ENCODE measurements around the gene RANBP1.
A peak's percentile ranks its signal among the peaks of the same experiment; 100 is the strongest.

The RANBP1 gene

GRCh38 chr22:20128902-20129746, 13.2 kb downstream of the RANBP1 start:
- Histone ChIP-seq H3K4me3 (ENCODE audit: low read depth in 1 of 2, low read length in 2 of 2) (no peak overlapping the region), H3K4me1 (ENCODE audit: control insufficient read depth in 1 of 2, insufficient read depth in 2 of 2, low read length in 2 of 2) (peaks cover 5 to 27% of the 10 kb centered on the region in 2 donors), H3K36me3 (ENCODE audit: control insufficient read depth in 1 of 2, insufficient read depth in 2 of 2, low read length in 2 of 2) (peaks cover 5 to 28% of the 10 kb centered on the region in 2 donors), H3K27ac (ENCODE audit: low read length) (no peak overlapping the region), H3K9me3 (ENCODE audit: control insufficient read depth in 1 of 2, low read length in 2 of 2) (no peaks in the 10 kb centered on the region), H3K27me3 (ENCODE audit: low read depth, low read length) (no peaks in the 10 kb centered on the region)

- H3K4me3 ChIP-seq (ENCODE audit: low read depth in 1 of 2, low read length in 2 of 2), result no peak overlapping the region
- peaks cover 5 to 25% of the 10 kb centered on the region in 2 donors for H3K36me3 ChIP-seq (ENCODE audit: control insufficient read depth in 1 of 2, insufficient read depth in 2 of 2, low read length in 2 of 2)
- H3K4me1 ChIP-seq (ENCODE audit: control insufficient read depth in 1 of 2, insufficient read depth in 2 of 2, low read length in 2 of 2), result peaks cover 5 to 33% of the 10 kb centered on the region in 2 donors
- no peaks in the 10 kb centered on the region for H3K27me3 ChIP-seq (ENCODE audit: low read depth, low read length)
- H3K9me3 ChIP-seq (ENCODE audit: control insufficient read depth in 1 of 2, low read length in 2 of 2), result no peaks in the 10 kb centered on the region
- no peak overlapping the region for H3K27ac ChIP-seq (ENCODE audit: low read length)
These were observed 13.8 kb downstream of the RANBP1 start for GRCh38 chr22:20129747-20130014.

GRCh38 chr22:20130319-20130718, 14.4 kb downstream of the RANBP1 start:
- H3K4me1 ChIP-seq (ENCODE audit: control insufficient read depth in 1 of 2, insufficient read depth in 2 of 2, low read length in 2 of 2), result peaks cover 5 to 37% of the 10 kb centered on the region in 2 donors
- peaks cover 5 to 19% of the 10 kb centered on the region in 2 donors for H3K36me3 ChIP-seq (ENCODE audit: control insufficient read depth in 1 of 2, insufficient read depth in 2 of 2, low read length in 2 of 2)
- no peaks in the 10 kb centered on the region for H3K9me3 ChIP-seq (ENCODE audit: control insufficient read depth in 1 of 2, low read length in 2 of 2)
- no peak overlapping the region for H3K27ac ChIP-seq (ENCODE audit: low read length)
- no peaks in the 10 kb centered on the region for H3K27me3 ChIP-seq (ENCODE audit: low read depth, low read length)
- H3K4me3 ChIP-seq (ENCODE audit: low read depth in 1 of 2, low read length in 2 of 2), result peak overlapping the region; percentile 3 to 83

- Histone ChIP-seq H3K27ac (ENCODE audit: low read length) (no peak overlapping the region), H3K9me3 (ENCODE audit: control insufficient read depth in 1 of 2, low read length in 2 of 2) (no peaks in the 10 kb centered on the region), H3K27me3 (ENCODE audit: low read depth, low read length) (no peaks in the 10 kb centered on the region), H3K4me3 (ENCODE audit: low read depth in 1 of 2, low read length in 2 of 2) (peak overlapping the region; percentile 50 to 83), H3K4me1 (ENCODE audit: control insufficient read depth in 1 of 2, insufficient read depth in 2 of 2, low read length in 2 of 2) (peaks cover 5 to 44% of the 10 kb centered on the region in 2 donors), H3K36me3 (ENCODE audit: control insufficient read depth in 1 of 2, insufficient read depth in 2 of 2, low read length in 2 of 2) (peaks cover 1 to 12% of the 10 kb centered on the region in 2 donors)
These were observed 15.1 kb downstream of the RANBP1 start for GRCh38 chr22:20130731-20131596.

GRCh38 chr22:20131597-20131858, 15.6 kb downstream of the RANBP1 start, which contains the start of gene ZDHHC8:
TSS of gene ZDHHC8 (plus strand) at chr22:20131804. CDS start at chr22:20131948, 144 bp downstream.
- no peaks in the 10 kb centered on the region for H3K27me3 ChIP-seq (ENCODE audit: low read depth, low read length)
- peaks cover 0 to 10% of the 10 kb centered on the region in 2 donors for H3K36me3 ChIP-seq (ENCODE audit: control insufficient read depth in 1 of 2, insufficient read depth in 2 of 2, low read length in 2 of 2)
- peaks cover 5 to 49% of the 10 kb centered on the region in 2 donors for H3K4me1 ChIP-seq (ENCODE audit: control insufficient read depth in 1 of 2, insufficient read depth in 2 of 2, low read length in 2 of 2)
- no peaks in the 10 kb centered on the region for H3K9me3 ChIP-seq (ENCODE audit: control insufficient read depth in 1 of 2, low read length in 2 of 2)
- no peak within 1 kb of the TSS for H3K27ac ChIP-seq (ENCODE audit: low read length)
- H3K4me3 ChIP-seq (ENCODE audit: low read depth in 1 of 2, low read length in 2 of 2), result peak within 1 kb of the TSS; percentile 53 to 94

- no peaks in the 10 kb centered on the region for H3K9me3 ChIP-seq (ENCODE audit: control insufficient read depth in 1 of 2, low read length in 2 of 2)
- H3K27ac ChIP-seq (ENCODE audit: low read length), result no peak overlapping the region
- no peaks in the 10 kb centered on the region for H3K27me3 ChIP-seq (ENCODE audit: low read depth, low read length)
- peaks cover 0 to 8% of the 10 kb centered on the region in 2 donors for H3K36me3 ChIP-seq (ENCODE audit: control insufficient read depth in 1 of 2, insufficient read depth in 2 of 2, low read length in 2 of 2)
- peaks cover 5 to 55% of the 10 kb centered on the region in 2 donors for H3K4me1 ChIP-seq (ENCODE audit: control insufficient read depth in 1 of 2, insufficient read depth in 2 of 2, low read length in 2 of 2)
- H3K4me3 ChIP-seq (ENCODE audit: low read depth in 1 of 2, low read length in 2 of 2), result peak overlapping the region; percentile 53 to 94
These were observed 16.2 kb downstream of the RANBP1 start for GRCh38 chr22:20131859-20132685.

- Histone ChIP-seq H3K27ac (ENCODE audit: low read length) (no peak overlapping the region), H3K4me3 (ENCODE audit: low read depth in 1 of 2, low read length in 2 of 2) (peak overlapping the region; percentile 53 to 94), H3K4me1 (ENCODE audit: control insufficient read depth in 1 of 2, insufficient read depth in 2 of 2, low read length in 2 of 2) (peaks cover 5 to 62% of the 10 kb centered on the region in 2 donors), H3K27me3 (ENCODE audit: low read depth, low read length) (no peaks in the 10 kb centered on the region), H3K9me3 (ENCODE audit: control insufficient read depth in 1 of 2, low read length in 2 of 2) (no peaks in the 10 kb centered on the region), H3K36me3 (ENCODE audit: control insufficient read depth in 1 of 2, insufficient read depth in 2 of 2, low read length in 2 of 2) (peaks cover 0 to 1% of the 10 kb centered on the region in 2 donors)
These were observed 16.9 kb downstream of the RANBP1 start for GRCh38 chr22:20132686-20133246.

GRCh38 chr22:20133930-20134549, 18.1 kb downstream of the RANBP1 start:
- H3K9me3 ChIP-seq (ENCODE audit: control insufficient read depth in 1 of 2, low read length in 2 of 2), result no peaks in the 10 kb centered on the region

GRCh38 chr22:20135265-20135664, 19.4 kb downstream of the RANBP1 start:
- H3K4me1 ChIP-seq (ENCODE audit: control insufficient read depth in 1 of 2, insufficient read depth in 2 of 2, low read length in 2 of 2), result peaks cover 5 to 70% of the 10 kb centered on the region in 2 donors
- no peak overlapping the region for H3K4me3 ChIP-seq (ENCODE audit: low read depth in 1 of 2, low read length in 2 of 2)
- no peak overlapping the region for H3K27ac ChIP-seq (ENCODE audit: low read length)
- H3K27me3 ChIP-seq (ENCODE audit: low read depth, low read length), result no peaks in the 10 kb centered on the region
- peaks cover 0 to 9% of the 10 kb centered on the region in 2 donors for H3K36me3 ChIP-seq (ENCODE audit: control insufficient read depth in 1 of 2, insufficient read depth in 2 of 2, low read length in 2 of 2)
- H3K9me3 ChIP-seq (ENCODE audit: control insufficient read depth in 1 of 2, low read length in 2 of 2), result no peaks in the 10 kb centered on the region

More at GRCh38 chr22:20133930-20134549, 18.1 kb downstream of the RANBP1 start:
- Histone ChIP-seq H3K36me3 (ENCODE audit: control insufficient read depth in 1 of 2, insufficient read depth in 2 of 2, low read length in 2 of 2) (no peaks in the 10 kb centered on the region), H3K27me3 (ENCODE audit: low read depth, low read length) (no peaks in the 10 kb centered on the region), H3K4me1 (ENCODE audit: control insufficient read depth in 1 of 2, insufficient read depth in 2 of 2, low read length in 2 of 2) (peaks cover 5 to 70% of the 10 kb centered on the region in 2 donors), H3K4me3 (ENCODE audit: low read depth in 1 of 2, low read length in 2 of 2) (no peak overlapping the region), H3K27ac (ENCODE audit: low read length) (no peak overlapping the region)

GRCh38 chr22:20135806-20136602, 20.1 kb downstream of the RANBP1 start:
- no peaks in the 10 kb centered on the region for H3K27me3 ChIP-seq (ENCODE audit: low read depth, low read length)
- H3K4me3 ChIP-seq (ENCODE audit: low read depth in 1 of 2, low read length in 2 of 2), result no peak overlapping the region
- peaks cover 5 to 63% of the 10 kb centered on the region in 2 donors for H3K4me1 ChIP-seq (ENCODE audit: control insufficient read depth in 1 of 2, insufficient read depth in 2 of 2, low read length in 2 of 2)
- H3K36me3 ChIP-seq (ENCODE audit: control insufficient read depth in 1 of 2, insufficient read depth in 2 of 2, low read length in 2 of 2), result peaks cover 0 to 14% of the 10 kb centered on the region in 2 donors
- no peak overlapping the region for H3K27ac ChIP-seq (ENCODE audit: low read length)
- H3K9me3 ChIP-seq (ENCODE audit: control insufficient read depth in 1 of 2, low read length in 2 of 2), result no peaks in the 10 kb centered on the region
